GM12878 (cell line): Measurements from ENCODE around the gene RCC1. TPM values are rescaled to one million over a fixed set of nuclear protein-coding genes. Genes with fewer than 3 reads are reported as not detected.

Source experiments
- ATAC-seq: fragments of 200-7000 bp; cut with Tn5 transposase; 3 replicates; pipeline ENCODE4 v1.9.1; 2020; ENCODE audit warnings: mild to moderate bottlenecking, moderate library complexity
- BruUV-seq: library from RNA; stranded (reverse); fragments of 400-500 nt; replicated peaks from 2 replicates; lab custom pipeline; 2021; lab: Mats Ljungman, UMichigan
- CTCF ChIA-PET: fragments of 300-600 bp; sonication (Branson Sonifier 250); formaldehyde crosslinking; extraction: SDS; loops from one replicate; lab custom pipeline; 2021; ENCODE audit warnings: inconsistent platforms; lab: Yijun Ruan, JAX
- POLR2A ChIA-PET: fragments of 350-600 bp; formaldehyde crosslinking; extraction: SDS; loops from one replicate; lab custom pipeline; 2021; ENCODE audit warnings: inconsistent platforms; lab: Charles Lee
- RAD21 ChIA-PET: fragments of 300-600 bp; sonication (Branson Sonifier 250); formaldehyde crosslinking; loops from one replicate; lab custom pipeline; 2023; ENCODE audit warnings: antibody characterized with exemption; ENCODE audit not compliant: unreplicated experiment; lab: Charles Lee
- SMC1A ChIA-PET: fragments of 300-600 bp; sonication (Branson Sonifier 250); formaldehyde crosslinking; loops from one replicate; lab custom pipeline; 2023; ENCODE audit not compliant: unreplicated experiment, uncharacterized antibody; lab: Charles Lee
- DNase-seq: peaks from one replicate; pipeline ENCODE4 v3.0.0-alpha.2; 2011; ENCODE audit warnings: low read depth, low spot score
- FAIRE-seq: peaks from 3 replicates; lab custom pipeline; 2011; peaks lifted over from hg19 to GRCh38; lab: Jason Lieb, UNC
- H2AFZ ChIP-seq: 2 replicates; pipeline ENCODE4 v1.6.0; 2011; ENCODE audit warnings: low read depth, low read length, control low read depth; ENCODE audit not compliant: control insufficient read depth
- H3K27ac ChIP-seq: 2 replicates; pipeline ENCODE4 v1.5.1; 2011; ENCODE audit warnings: control low read depth; ENCODE audit not compliant: control insufficient read depth, insufficient read depth
- H3K27me3 ChIP-seq, 2 experiments: replicated peaks in 1 of 2; 2 replicates each; pipeline versions ENCODE4 v1.6.0 to v1.6.1; 2011; ENCODE audit warnings: low read length in 1 of 2; ENCODE audit not compliant: control insufficient read depth in 2 of 2, insufficient read depth in 2 of 2
- H3K36me3 ChIP-seq, 2 experiments: 2 replicates each; pipeline ENCODE4 v1.5.1; 2011; ENCODE audit warnings: low read length in 1 of 2; ENCODE audit not compliant: control insufficient read depth in 2 of 2, insufficient read depth in 2 of 2
- H3K4me1 ChIP-seq: 2 replicates; pipeline ENCODE4 v1.6.1; 2011; ENCODE audit warnings: mild to moderate bottlenecking, low read length, moderate library complexity, mixed read lengths; ENCODE audit not compliant: control insufficient read depth, insufficient read depth
- H3K4me2 ChIP-seq: 2 replicates; pipeline ENCODE4 v1.6.0; 2011; ENCODE audit warnings: control low read depth; ENCODE audit not compliant: control insufficient read depth, insufficient read depth
- H3K4me3 ChIP-seq: fragments of 200-600 bp; sonication (generic); 2 replicates; pipeline ENCODE4 v1.5.1; 2016
- H3K79me2 ChIP-seq: 2 replicates; pipeline ENCODE4 v1.6.0; 2011; ENCODE audit warnings: low read length; ENCODE audit not compliant: control insufficient read depth, insufficient read depth
- H3K9ac ChIP-seq: 2 replicates; pipeline ENCODE4 v1.8.0; 2011; ENCODE audit warnings: low read length, control low read depth, mixed read lengths; ENCODE audit not compliant: control insufficient read depth, insufficient read depth
- H3K9me3 ChIP-seq: replicated peaks from 3 replicates; pipeline ENCODE4 v1.5.1; 2011; ENCODE audit warnings: mild to moderate bottlenecking, low read length; ENCODE audit not compliant: control insufficient read depth, insufficient read depth
- H4K20me1 ChIP-seq: 2 replicates; pipeline ENCODE4 v1.6.0; 2011; ENCODE audit not compliant: control insufficient read depth, insufficient read depth
- CBX5 ChIP-seq: sonication (generic); IDR thresholded peaks from 2 replicates; pipeline ENCODE4 v1.6.1; 2016; ENCODE audit warnings: low read depth, moderate library complexity, mild to moderate bottlenecking, inconsistent platforms
- EED ChIP-seq: sonication (generic); IDR thresholded peaks from 2 replicates; pipeline ENCODE4 v1.6.1; 2016; ENCODE audit warnings: antibody characterized with exemption, low read depth
- ESRRA ChIP-seq: IDR thresholded peaks from 2 replicates; pipeline ENCODE4 v1.6.1; 2012; ENCODE audit warnings: mild to moderate bottlenecking, low read length, improper control_type of control experiment
- ETV6 ChIP-seq, 2 experiments: fragments of 450-650 bp in 1 of 2; IDR thresholded peaks in 1 of 2; conservative IDR thresholded peaks in 1 of 2; 2 replicates each; pipeline ENCODE4 v1.6.1; 2014; ENCODE audit warnings: antibody characterized with exemption in 1 of 2, borderline replicate concordance in 1 of 2, low read depth in 1 of 2, mild to moderate bottlenecking in 1 of 2, moderate library complexity in 1 of 2
- EZH2 ChIP-seq: IDR thresholded peaks from 2 replicates; pipeline ENCODE4 v1.6.1; 2012; ENCODE audit warnings: low read depth, mild to moderate bottlenecking, control low read depth, inconsistent platforms, low read length, borderline replicate concordance; ENCODE audit not compliant: control insufficient read depth
- KAT2A ChIP-seq: conservative IDR thresholded peaks from 2 replicates; pipeline ENCODE4 v1.6.1; 2011; ENCODE audit warnings: low read depth, low read length; ENCODE audit not compliant: control insufficient read depth
- MEF2A ChIP-seq: IDR thresholded peaks from 2 replicates; pipeline ENCODE4 v1.6.1; 2011; ENCODE audit warnings: low read depth, mild to moderate bottlenecking, low read length, moderate library complexity; ENCODE audit not compliant: insufficient read depth
- NR2F1 ChIP-seq: fragments of 450-650 bp; conservative IDR thresholded peaks from 2 replicates; pipeline ENCODE4 v1.6.1; 2017; ENCODE audit warnings: mild to moderate bottlenecking
- NRF1 ChIP-seq: conservative IDR thresholded peaks from 2 replicates; pipeline ENCODE4 v1.6.1; 2011; ENCODE audit warnings: mild to moderate bottlenecking, low read depth, low read length, improper control_type of control experiment
- RB1 ChIP-seq: fragments of 450-650 bp; formaldehyde crosslinking; IDR thresholded peaks from 2 replicates; pipeline ENCODE4 v1.6.1; 2017; ENCODE audit warnings: mild to moderate bottlenecking, borderline replicate concordance
- STAT3 ChIP-seq: IDR thresholded peaks from 2 replicates; pipeline ENCODE4 v1.6.1; 2011; ENCODE audit warnings: low read depth, low read length, improper control_type of control experiment
- WRNIP1 ChIP-seq: IDR thresholded peaks from 2 replicates; pipeline ENCODE4 v1.6.1; 2011; ENCODE audit warnings: low read depth, low read length, improper control_type of control experiment, borderline replicate concordance
- ZNF24 ChIP-seq: fragments of 450-650 bp; IDR thresholded peaks from 2 replicates; pipeline ENCODE4 v1.6.1; 2017; ENCODE audit warnings: antibody characterized with exemption, mild to moderate bottlenecking
- WGBS: methylation state at CpG from one replicate; pipeline ENCODE4 v1.1.6; 2016; ENCODE audit warnings: low lambda C conversion rate; ENCODE audit not compliant: insufficient replicate concordance, insufficient coverage; ENCODE audit errors: missing lambda C conversion rate; 5-methylcytosine and 5-hydroxymethylcytosine counted together
- in situ Hi-C: fragments of 300-500 bp; cut with MboI; formaldehyde crosslinking; loops from 9 replicates; pipeline ENCODE4 v1.14.3; 2018; ENCODE audit warnings: mixed read lengths
- intact Hi-C: fragments of 100-400 bp; cut with micrococcal nuclease; formaldehyde crosslinking; loops from one replicate; pipeline ENCODE4 v1.14.2; 2022; ENCODE audit not compliant: unreplicated experiment
- polyA plus RNA-seq, 11 experiments: library from polyadenylated mRNA; depleted of rRNA in 4 of 11; unstranded in 6 of 11; stranded (reverse) in 5 of 11; fragments of >200 nt; fragmentation: Nextera tagmentation in 4 of 11; fragmentation: Illumina TruSeq in 1 of 11; extraction: Ambion mirVana in 4 of 11; extraction: Trizol in 1 of 11; gene quantifications; 1 replicate in 1 of 11; 2 replicates in 10 of 11; pipeline versions ENCODE4 v1.2.1 to v1.2.3, GENCODE V29; 2011 to 2016; ENCODE audit warnings: inconsistent platforms in 2 of 11, missing spikeins in 2 of 11, low read depth in 1 of 11
- total RNA-seq, 4 experiments: library from RNA; depleted of rRNA in 3 of 4; stranded (reverse); fragments of >200 nt in 3 of 4; fragmentation: Illumina TruSeq in 1 of 4; extraction: Trizol in 1 of 4; gene quantifications; 2 replicates each; pipeline versions ENCODE4 v1.2.1 to v1.2.3, GENCODE V29; 2013 to 2021
- TF ChIP-seq, protein P1 (sequence below): fragments of 450-650 bp; IDR thresholded peaks from 2 replicates; pipeline ENCODE4 v1.6.1; 2017; ENCODE audit warnings: mild to moderate bottlenecking, moderate library complexity

The RCC1 gene
- total and polyA plus RNA-seq, 10 of the 15 experiments (the other 5 are each of a cell fraction or from before 2014, with no cell fraction given), result 8.3 to 99.4 (median 74.6) TPM

DNA sequence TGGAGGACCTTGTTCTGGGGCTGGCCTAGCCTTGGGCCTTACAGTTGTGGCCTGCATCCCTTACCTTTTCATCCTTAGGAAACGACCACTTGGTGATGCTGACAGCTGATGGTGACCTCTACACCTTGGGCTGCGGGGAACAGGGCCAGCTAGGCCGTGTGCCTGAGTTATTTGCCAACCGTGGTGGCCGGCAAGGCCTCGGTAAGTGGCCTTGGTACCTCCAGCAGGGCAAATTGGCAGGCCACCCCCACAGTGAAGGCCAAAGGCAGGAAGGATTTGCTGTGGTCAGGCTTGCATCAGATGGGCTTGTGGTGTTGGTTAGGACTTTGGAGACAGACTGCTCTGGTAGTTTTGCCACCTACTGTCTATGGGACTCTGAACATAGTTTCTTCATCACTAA is 29.3 kb downstream of the RCC1 start:
- H3K4me2 ChIP-seq, result no peak overlapping the region
- H3K79me2 ChIP-seq, result no peaks in the 10 kb centered on the region
- peaks cover 36 to 49% of the 10 kb centered on the region in 2 experiments; a peak in 3 of 4 replicates for H3K36me3 ChIP-seq
- CTCF ChIA-PET, result interaction anchor here (1.5 kb wide), 1 partner anchor 68 kb away, joined by 4 read pairs; no protein-coding TSS in a partner anchor
- SMC1A ChIA-PET, result no interaction called here
- no peak overlapping the region for H3K27ac ChIP-seq
- H3K9ac ChIP-seq, result no peak overlapping the region
- RAD21 ChIA-PET, result interaction anchor here (1.7 kb wide), 1 partner anchor 46 kb away, joined by 4 read pairs; no protein-coding TSS in a partner anchor
- DNase-seq (no peak), ATAC-seq (no peak), FAIRE-seq (no peak)
- no peak overlapping the region for H3K4me3 ChIP-seq
- intact Hi-C loops (no loop called here), in situ Hi-C loops (no loop called here)
- no peaks in the 10 kb centered on the region for H4K20me1 ChIP-seq
- WGBS, result 94% methylated on average over 6 of the region's 6 CpGs
- POLR2A ChIA-PET, result no interaction called here
- no peak overlapping the region for H2AFZ ChIP-seq
- no peak for TF ChIP-seq CBX5
- TF ChIP-seq, protein P1, sequence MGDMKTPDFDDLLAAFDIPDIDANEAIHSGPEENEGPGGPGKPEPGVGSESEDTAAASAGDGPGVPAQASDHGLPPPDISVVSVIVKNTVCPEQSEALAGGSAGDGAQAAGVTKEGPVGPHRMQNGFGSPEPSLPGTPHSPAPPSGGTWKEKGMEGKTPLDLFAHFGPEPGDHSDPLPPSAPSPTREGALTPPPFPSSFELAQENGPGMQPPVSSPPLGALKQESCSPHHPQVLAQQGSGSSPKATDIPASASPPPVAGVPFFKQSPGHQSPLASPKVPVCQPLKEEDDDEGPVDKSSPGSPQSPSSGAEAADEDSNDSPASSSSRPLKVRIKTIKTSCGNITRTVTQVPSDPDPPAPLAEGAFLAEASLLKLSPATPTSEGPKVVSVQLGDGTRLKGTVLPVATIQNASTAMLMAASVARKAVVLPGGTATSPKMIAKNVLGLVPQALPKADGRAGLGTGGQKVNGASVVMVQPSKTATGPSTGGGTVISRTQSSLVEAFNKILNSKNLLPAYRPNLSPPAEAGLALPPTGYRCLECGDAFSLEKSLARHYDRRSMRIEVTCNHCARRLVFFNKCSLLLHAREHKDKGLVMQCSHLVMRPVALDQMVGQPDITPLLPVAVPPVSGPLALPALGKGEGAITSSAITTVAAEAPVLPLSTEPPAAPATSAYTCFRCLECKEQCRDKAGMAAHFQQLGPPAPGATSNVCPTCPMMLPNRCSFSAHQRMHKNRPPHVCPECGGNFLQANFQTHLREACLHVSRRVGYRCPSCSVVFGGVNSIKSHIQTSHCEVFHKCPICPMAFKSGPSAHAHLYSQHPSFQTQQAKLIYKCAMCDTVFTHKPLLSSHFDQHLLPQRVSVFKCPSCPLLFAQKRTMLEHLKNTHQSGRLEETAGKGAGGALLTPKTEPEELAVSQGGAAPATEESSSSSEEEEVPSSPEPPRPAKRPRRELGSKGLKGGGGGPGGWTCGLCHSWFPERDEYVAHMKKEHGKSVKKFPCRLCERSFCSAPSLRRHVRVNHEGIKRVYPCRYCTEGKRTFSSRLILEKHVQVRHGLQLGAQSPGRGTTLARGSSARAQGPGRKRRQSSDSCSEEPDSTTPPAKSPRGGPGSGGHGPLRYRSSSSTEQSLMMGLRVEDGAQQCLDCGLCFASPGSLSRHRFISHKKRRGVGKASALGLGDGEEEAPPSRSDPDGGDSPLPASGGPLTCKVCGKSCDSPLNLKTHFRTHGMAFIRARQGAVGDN, result no peak
- no peak for TF ChIP-seq ESRRA
- TF ChIP-seq ETV6 (conservative IDR thresholded peaks at IDR 0.05 in 1 of 2, IDR thresholded peaks at IDR 0.05 in 1 of 2; ENCODE audit: borderline replicate concordance in 1 of 2, low read depth in 1 of 2), result no peak
- no peak for TF ChIP-seq ZNF24
- TF ChIP-seq EED, result no peak
- TF ChIP-seq NRF1, result no peak
- TF ChIP-seq KAT2A, result no peak
- no peak for TF ChIP-seq NR2F1
- TF ChIP-seq STAT3, result no peak
- TF ChIP-seq EZH2, result no peak
- TF ChIP-seq WRNIP1, result no peak
- no peak for TF ChIP-seq RB1
- no peak for TF ChIP-seq MEF2A
- no peaks in the 10 kb centered on the region for H3K9me3 ChIP-seq
- no peaks in the 10 kb centered on the region for H3K27me3 ChIP-seq
- BruUV-seq, result no TSS peak
- H3K4me1 ChIP-seq, result no peaks in the 10 kb centered on the region
